ENCODE measurements around the gene CLEC20A.
A peak's percentile ranks its signal among the peaks of the same experiment; 100 is the strongest.

Gene CLEC20A

GRCh38 chr1:178488393-178488792 lies 8.4 kb downstream of the CLEC20A start:
- Histone ChIP-seq H3K4me1 (ENCODE audit: control insufficient read depth, insufficient read depth, low read length) (peaks cover 4% of the 10 kb centered on the region), H3K9ac (ENCODE audit: low read length in 2 of 2) (no peak overlapping the region), H3K4me3 (ENCODE audit: low read length in 2 of 2) (no peak overlapping the region), H3K9me3 (ENCODE audit: control insufficient read depth in 2 of 2, low read length in 2 of 2) (no peaks in the 10 kb centered on the region), H3K36me3 (ENCODE audit: control insufficient read depth in 2 of 2, insufficient read depth in 2 of 2, low read length in 2 of 2) (no peaks in the 10 kb centered on the region), H3K27ac (ENCODE audit: low read length) (no peak overlapping the region), H3K27me3 (ENCODE audit: control insufficient read depth in 1 of 2, insufficient read depth in 2 of 2, low read length in 2 of 2) (peaks cover 0 to 12% of the 10 kb centered on the region in 2 donors)

DNA sequence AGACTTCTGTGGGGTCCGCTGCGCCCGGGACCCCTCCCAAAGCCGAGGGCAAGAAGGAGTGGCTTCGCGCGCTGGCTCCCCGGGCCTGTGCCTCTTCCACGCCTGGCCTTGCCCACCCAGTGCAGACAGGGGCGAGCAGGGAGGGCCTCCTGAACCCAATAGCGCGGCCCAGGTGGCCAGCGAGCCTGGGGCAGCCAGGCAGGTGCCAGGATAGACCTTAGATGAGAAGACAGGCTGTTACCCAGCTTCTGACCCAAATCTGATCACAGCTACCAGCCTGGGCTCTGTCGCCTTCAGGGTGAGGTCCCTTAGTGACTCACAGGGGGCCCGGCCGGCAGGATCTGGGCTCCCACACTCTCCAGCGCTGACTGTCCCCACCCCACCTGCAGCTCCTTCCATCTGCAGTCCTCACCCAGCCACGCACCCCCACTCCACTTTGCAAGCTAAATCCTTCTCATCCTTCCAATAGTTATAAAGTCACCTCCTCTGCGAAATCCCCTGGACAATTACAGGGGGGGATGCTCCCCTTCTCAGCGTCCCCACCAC lies 9.6 kb downstream of the CLEC20A start:
- Histone ChIP-seq H3K36me3 (ENCODE audit: control insufficient read depth in 2 of 2, insufficient read depth in 2 of 2, low read length in 2 of 2) (no peaks in the 10 kb centered on the region), H3K9me3 (ENCODE audit: control insufficient read depth in 2 of 2, low read length in 2 of 2) (no peaks in the 10 kb centered on the region), H3K27me3 (ENCODE audit: control insufficient read depth in 1 of 2, insufficient read depth in 2 of 2, low read length in 2 of 2) (peaks cover 0 to 12% of the 10 kb centered on the region in 2 donors), H3K4me1 (ENCODE audit: control insufficient read depth, insufficient read depth, low read length) (peaks cover 4% of the 10 kb centered on the region), H3K4me3 (ENCODE audit: low read length in 2 of 2) (peak overlapping the region in 1 of 2 donors; percentile 22), H3K9ac (ENCODE audit: low read length in 2 of 2) (no peak overlapping the region), H3K27ac (ENCODE audit: low read length) (no peak overlapping the region)

- Histone ChIP-seq H3K9ac (ENCODE audit: low read length in 2 of 2) (no peak overlapping the region), H3K27ac (ENCODE audit: low read length) (no peak overlapping the region), H3K4me3 (ENCODE audit: low read length in 2 of 2) (peak overlapping the region in 1 of 2 donors; percentile 22)
These were observed 10.4 kb downstream of the CLEC20A start for GRCh38 chr1:178486100-178487069.

GRCh38 chr1:178485541-178485981 lies 11.2 kb downstream of the CLEC20A start:
- Histone ChIP-seq H3K9ac (ENCODE audit: low read length in 2 of 2) (no peak overlapping the region), H3K9me3 (ENCODE audit: control insufficient read depth in 2 of 2, low read length in 2 of 2) (no peaks in the 10 kb centered on the region), H3K4me1 (ENCODE audit: control insufficient read depth, insufficient read depth, low read length) (peaks cover 4% of the 10 kb centered on the region), H3K27me3 (ENCODE audit: control insufficient read depth in 1 of 2, insufficient read depth in 2 of 2, low read length in 2 of 2) (peaks cover 0 to 12% of the 10 kb centered on the region in 2 donors), H3K27ac (ENCODE audit: low read length) (no peak overlapping the region), H3K36me3 (ENCODE audit: control insufficient read depth in 2 of 2, insufficient read depth in 2 of 2, low read length in 2 of 2) (no peaks in the 10 kb centered on the region), H3K4me3 (ENCODE audit: low read length in 2 of 2) (no peak overlapping the region)

More at GRCh38 chr1:178486100-178487069, 10.4 kb downstream of the CLEC20A start:
- H3K9me3 ChIP-seq (ENCODE audit: control insufficient read depth in 2 of 2, low read length in 2 of 2) = no peaks in the 10 kb centered on the region
- peaks cover 0 to 12% of the 10 kb centered on the region in 2 donors for H3K27me3 ChIP-seq (ENCODE audit: control insufficient read depth in 1 of 2, insufficient read depth in 2 of 2, low read length in 2 of 2)
- H3K4me1 ChIP-seq (ENCODE audit: control insufficient read depth, insufficient read depth, low read length) = peaks cover 4% of the 10 kb centered on the region
- H3K36me3 ChIP-seq (ENCODE audit: control insufficient read depth in 2 of 2, insufficient read depth in 2 of 2, low read length in 2 of 2) = no peaks in the 10 kb centered on the region

DNA sequence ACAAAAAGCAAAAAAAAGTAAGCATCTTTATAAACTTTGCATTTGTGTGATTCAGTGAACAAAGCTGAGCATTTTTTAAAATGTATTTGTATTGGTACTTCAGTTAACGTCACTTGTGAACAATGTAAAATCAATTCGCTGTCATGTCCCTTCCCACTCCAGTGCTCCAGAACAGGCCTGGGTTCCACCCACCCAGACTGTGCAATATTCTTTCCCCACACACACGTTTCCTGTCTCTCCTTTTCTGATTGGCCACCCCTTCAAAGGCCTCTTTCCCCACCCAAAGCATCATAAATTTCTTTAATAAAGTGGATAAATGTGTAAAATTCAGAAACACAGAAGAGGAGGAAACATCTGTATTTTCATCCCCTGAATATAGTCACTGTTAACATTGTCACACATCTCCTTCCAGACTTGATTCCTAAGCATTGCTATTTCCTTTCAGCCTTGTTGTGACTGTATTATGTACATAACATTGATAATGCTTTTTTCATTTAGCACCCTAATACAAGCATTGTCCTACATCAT lies 12.0 kb downstream of the CLEC20A start:
- H3K4me1 ChIP-seq (ENCODE audit: control insufficient read depth, insufficient read depth, low read length) = peaks cover 4% of the 10 kb centered on the region
- H3K4me3 ChIP-seq (ENCODE audit: low read length in 2 of 2) = no peak overlapping the region
- H3K9ac ChIP-seq (ENCODE audit: low read length in 2 of 2) = no peak overlapping the region
- H3K27ac ChIP-seq (ENCODE audit: low read length) = no peak overlapping the region
- no peaks in the 10 kb centered on the region for H3K36me3 ChIP-seq (ENCODE audit: control insufficient read depth in 2 of 2, insufficient read depth in 2 of 2, low read length in 2 of 2)
- no peaks in the 10 kb centered on the region for H3K9me3 ChIP-seq (ENCODE audit: control insufficient read depth in 2 of 2, low read length in 2 of 2)
- H3K27me3 ChIP-seq (ENCODE audit: control insufficient read depth in 1 of 2, insufficient read depth in 2 of 2, low read length in 2 of 2) = peaks cover 0 to 12% of the 10 kb centered on the region in 2 donors

- Histone ChIP-seq H3K9ac (ENCODE audit: low read length in 2 of 2) (no peak overlapping the region), H3K4me3 (ENCODE audit: low read length in 2 of 2) (no peak overlapping the region), H3K27ac (ENCODE audit: low read length) (no peak overlapping the region), H3K27me3 (ENCODE audit: control insufficient read depth in 1 of 2, insufficient read depth in 2 of 2, low read length in 2 of 2) (peaks cover 0 to 12% of the 10 kb centered on the region in 2 donors), H3K36me3 (ENCODE audit: control insufficient read depth in 2 of 2, insufficient read depth in 2 of 2, low read length in 2 of 2) (no peaks in the 10 kb centered on the region), H3K4me1 (ENCODE audit: control insufficient read depth, insufficient read depth, low read length) (peaks cover 4% of the 10 kb centered on the region), H3K9me3 (ENCODE audit: control insufficient read depth in 2 of 2, low read length in 2 of 2) (no peaks in the 10 kb centered on the region)
These were observed 13.4 kb downstream of the CLEC20A start for GRCh38 chr1:178483251-178483957.

DNA sequence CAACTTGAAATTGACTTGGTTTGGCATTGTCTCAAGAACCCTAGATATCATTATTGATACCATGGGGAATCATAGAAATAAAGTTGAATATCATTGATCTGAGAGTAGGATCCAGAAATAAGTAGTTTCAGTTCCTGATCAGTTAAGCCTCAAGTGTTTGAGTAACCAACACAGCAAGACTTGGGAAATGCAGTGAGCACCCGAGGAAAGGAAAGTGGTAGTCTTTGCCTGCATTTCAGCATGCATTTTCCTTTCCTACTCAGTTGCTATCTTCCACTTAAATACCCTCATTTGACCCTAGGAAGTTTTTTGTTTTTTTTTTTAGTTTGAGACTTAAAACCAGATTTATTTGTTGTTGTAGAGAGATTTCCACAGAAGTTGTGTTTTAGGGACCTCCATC lies 18.9 kb downstream of the CLEC20A start:
- peaks cover 3 to 6% of the 10 kb centered on the region in 2 donors for H3K36me3 ChIP-seq (ENCODE audit: control insufficient read depth in 2 of 2, insufficient read depth in 2 of 2, low read length in 2 of 2)
- no peaks in the 10 kb centered on the region for H3K4me1 ChIP-seq (ENCODE audit: control insufficient read depth, insufficient read depth, low read length)
- no peaks in the 10 kb centered on the region for H3K9me3 ChIP-seq (ENCODE audit: control insufficient read depth in 2 of 2, low read length in 2 of 2)

DNA sequence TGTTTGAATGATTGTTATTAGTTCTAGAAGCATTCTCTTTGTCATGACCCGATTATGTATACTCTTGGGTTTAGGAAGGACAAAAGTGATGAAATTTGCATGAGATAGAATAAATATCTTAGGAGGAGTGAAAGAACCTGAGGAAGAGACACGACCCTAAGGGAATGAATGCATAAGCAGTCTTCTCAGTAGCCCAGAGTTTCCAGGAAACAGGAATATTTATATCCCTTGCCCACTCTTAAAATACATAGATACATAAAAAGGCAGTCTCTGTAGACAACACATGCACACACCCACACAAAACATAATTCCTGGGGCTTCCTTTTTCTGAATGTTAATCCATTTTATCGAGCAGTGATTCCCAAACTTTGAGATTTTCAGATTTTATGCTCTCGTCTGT lies 19.4 kb downstream of the CLEC20A start:
- H3K9ac ChIP-seq (ENCODE audit: low read length in 2 of 2) = no peak overlapping the region
- H3K9me3 ChIP-seq (ENCODE audit: control insufficient read depth in 2 of 2, low read length in 2 of 2) = no peaks in the 10 kb centered on the region
- no peaks in the 10 kb centered on the region for H3K4me1 ChIP-seq (ENCODE audit: control insufficient read depth, insufficient read depth, low read length)
- no peak overlapping the region for H3K27ac ChIP-seq (ENCODE audit: low read length)
- no peaks in the 10 kb centered on the region for H3K27me3 ChIP-seq (ENCODE audit: control insufficient read depth in 1 of 2, insufficient read depth in 2 of 2, low read length in 2 of 2)
- H3K36me3 ChIP-seq (ENCODE audit: control insufficient read depth in 2 of 2, insufficient read depth in 2 of 2, low read length in 2 of 2) = peaks cover 3 to 6% of the 10 kb centered on the region in 2 donors
- H3K4me3 ChIP-seq (ENCODE audit: low read length in 2 of 2) = no peak overlapping the region

More for the DNA sequence above, 18.9 kb downstream of the CLEC20A start:
- Histone ChIP-seq H3K27me3 (ENCODE audit: control insufficient read depth in 1 of 2, insufficient read depth in 2 of 2, low read length in 2 of 2) (no peaks in the 10 kb centered on the region), H3K27ac (ENCODE audit: low read length) (no peak overlapping the region), H3K4me3 (ENCODE audit: low read length in 2 of 2) (no peak overlapping the region), H3K9ac (ENCODE audit: low read length in 2 of 2) (no peak overlapping the region)

DNA sequence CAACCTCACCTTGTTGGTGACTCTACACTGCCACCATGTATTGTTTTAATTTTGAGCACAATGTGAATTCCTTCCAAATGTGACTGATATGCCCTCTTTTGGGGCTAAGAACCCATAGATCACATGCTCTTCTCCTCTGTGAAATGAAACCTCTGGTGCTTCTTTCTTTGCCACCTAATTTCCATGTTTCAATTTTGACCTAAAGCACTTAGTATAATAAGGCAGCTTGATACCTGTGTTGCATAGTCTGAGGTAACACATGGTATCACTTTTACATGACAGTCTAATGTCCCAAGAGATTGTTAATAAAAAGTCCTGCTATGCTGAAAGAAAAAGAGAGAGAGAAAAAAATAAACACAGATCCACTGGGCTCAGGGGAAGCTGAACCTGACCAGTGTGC lies 24.2 kb downstream of the CLEC20A start:
- no peaks in the 10 kb centered on the region for H3K9me3 ChIP-seq (ENCODE audit: control insufficient read depth in 2 of 2, low read length in 2 of 2)
- H3K9ac ChIP-seq (ENCODE audit: low read length in 2 of 2) = no peak overlapping the region
- no peaks in the 10 kb centered on the region for H3K4me1 ChIP-seq (ENCODE audit: control insufficient read depth, insufficient read depth, low read length)
- no peak overlapping the region for H3K4me3 ChIP-seq (ENCODE audit: low read length in 2 of 2)
- peaks cover 8 to 17% of the 10 kb centered on the region in 2 donors for H3K36me3 ChIP-seq (ENCODE audit: control insufficient read depth in 2 of 2, insufficient read depth in 2 of 2, low read length in 2 of 2)
- H3K27ac ChIP-seq (ENCODE audit: low read length) = no peak overlapping the region
- H3K27me3 ChIP-seq (ENCODE audit: control insufficient read depth in 1 of 2, insufficient read depth in 2 of 2, low read length in 2 of 2) = no peaks in the 10 kb centered on the region

GRCh38 chr1:178470411-178470960 lies 26.3 kb downstream of the CLEC20A start:
- peaks cover 16 to 17% of the 10 kb centered on the region in 2 donors for H3K36me3 ChIP-seq (ENCODE audit: control insufficient read depth in 2 of 2, insufficient read depth in 2 of 2, low read length in 2 of 2)
- H3K4me3 ChIP-seq (ENCODE audit: low read length in 2 of 2) = no peak overlapping the region
- no peaks in the 10 kb centered on the region for H3K4me1 ChIP-seq (ENCODE audit: control insufficient read depth, insufficient read depth, low read length)
- no peaks in the 10 kb centered on the region for H3K9me3 ChIP-seq (ENCODE audit: control insufficient read depth in 2 of 2, low read length in 2 of 2)
- no peak overlapping the region for H3K27ac ChIP-seq (ENCODE audit: low read length)
- H3K27me3 ChIP-seq (ENCODE audit: control insufficient read depth in 1 of 2, insufficient read depth in 2 of 2, low read length in 2 of 2) = no peaks in the 10 kb centered on the region
- no peak overlapping the region for H3K9ac ChIP-seq (ENCODE audit: low read length in 2 of 2)
